OCI-LY7 (cell line): ENCODE data around the gene MRPS27.

ENCODE experiments used
- CTCF ChIP-seq: fragments of 200-600 bp; sonication (generic); conservative IDR thresholded peaks from 2 replicates; pipeline ENCODE4 v1.5.1; 2014; ENCODE audit warnings: mild to moderate bottlenecking, antibody characterized with exemption, low read length, moderate library complexity, mixed read lengths
- EZH2phosphoT487 ChIP-seq: fragments of 200-600 bp; sonication (generic); IDR thresholded peaks from 2 replicates; pipeline ENCODE4 v1.6.1; 2018; ENCODE audit warnings: low read depth, borderline replicate concordance, mild to moderate bottlenecking, mixed run types, antibody characterized with exemption, low read length, moderate library complexity, mixed read lengths

GRCh38 chr5:72358925-72359324 lies 38.9 kb upstream of the MRPS27 start:
- no peak for TF ChIP-seq CTCF
- TF ChIP-seq EZH2phosphoT487: no peak
